Activated naive CD4-positive, alpha-beta T cell treated with anti-CD3 and anti-CD28 coated beads, Interleukin-2, amount 10 ng/mL, durations not matched to agents 7 days and 5 days (primary cell): ENCODE results near the gene PILRA.
"Not testable (repeated sequence)": the region's sequence is repeated elsewhere in the genome, so short reads cannot be mapped to it uniquely, and the experiment has no call there.

Experiments used
- CTCF ChIA-PET: fragments of 350-600 bp; sonication (Branson Sonifier 250); formaldehyde crosslinking; loops from one replicate; lab custom pipeline; 2021; ENCODE audit warnings: antibody characterized with exemption; lab: Charles Lee
- DNase-seq: peaks from one replicate; pipeline ENCODE4 v3.0.0-alpha.2; 2020
- H3K27ac Mint-ChIP-seq: one replicate; pipeline ENCODE4 v1.8.0; 2021; ENCODE audit warnings: mild to moderate bottlenecking, moderate library complexity, mixed read lengths
- H3K27me3 Mint-ChIP-seq: one replicate; pipeline ENCODE4 v1.8.0; 2021; ENCODE audit warnings: mild to moderate bottlenecking, mixed read lengths
- H3K36me3 Mint-ChIP-seq: one replicate; pipeline ENCODE4 v1.8.0; 2021; ENCODE audit warnings: mixed read lengths
- H3K4me1 Mint-ChIP-seq: one replicate; pipeline ENCODE4 v1.8.0; 2021; ENCODE audit warnings: mixed read lengths
- H3K4me3 Mint-ChIP-seq: one replicate; pipeline ENCODE4 v1.8.0; 2021; ENCODE audit warnings: mild to moderate bottlenecking, moderate library complexity, mixed read lengths
- H3K9me3 Mint-ChIP-seq: one replicate; pipeline ENCODE4 v1.8.0; 2021; ENCODE audit warnings: mixed read lengths

The PILRA gene

GRCh38 chr7:100433276-100433591 lies 59.9 kb downstream of the PILRA start:
- peaks cover 58% of the 10 kb centered on the region for H3K4me1 Mint-ChIP-seq
- H3K9me3 Mint-ChIP-seq: no peaks in the 10 kb centered on the region
- DNase-seq: no peak
- CTCF ChIA-PET: interaction anchor here (0.9 kb wide), 1 partner anchor 50 kb away, joined by 4 read pairs; no protein-coding TSS in a partner anchor
- H3K27ac Mint-ChIP-seq: peak overlapping the region; percentile 94
- peaks cover 14% of the 10 kb centered on the region for H3K27me3 Mint-ChIP-seq
- H3K4me3 Mint-ChIP-seq: peak overlapping the region; percentile 88
- peaks cover 56% of the 10 kb centered on the region for H3K36me3 Mint-ChIP-seq

GRCh38 chr7:100433592-100434296 lies 60.5 kb downstream of the PILRA start:
- CTCF ChIA-PET: interaction anchor here (0.9 to 1.3 kb wide), 2 partner anchors 49 to 126 kb away, joined by 4 read pairs; no protein-coding TSS in a partner anchor
- peaks cover 59% of the 10 kb centered on the region for H3K4me1 Mint-ChIP-seq
- DNase-seq: no peak
- peak overlapping the region; percentile 94 for H3K27ac Mint-ChIP-seq
- peaks cover 55% of the 10 kb centered on the region for H3K36me3 Mint-ChIP-seq
- no peaks in the 10 kb centered on the region for H3K9me3 Mint-ChIP-seq
- peak overlapping the region; percentile 88 for H3K4me3 Mint-ChIP-seq
- H3K27me3 Mint-ChIP-seq: peaks cover 9% of the 10 kb centered on the region

- Mint-ChIP-seq H3K9me3 (no peaks in the 10 kb centered on the region), H3K27me3 (peaks cover 3% of the 10 kb centered on the region), H3K4me1 (peaks cover 58% of the 10 kb centered on the region), H3K36me3 (peaks cover 51% of the 10 kb centered on the region), H3K4me3 (peak overlapping the region; percentile 88), H3K27ac (peak overlapping the region; percentile 94)
- CTCF ChIA-PET: interaction anchor here (0.8 to 1.3 kb wide), 3 partner anchors 21 to 126 kb away, joined by 3 to 4 read pairs (median 4); no protein-coding TSS in a partner anchor
- DNase-seq: no peak
These were observed 61.2 kb downstream of the PILRA start for GRCh38 chr7:100434297-100435144.

- DNase-seq: peak; percentile 68
- peaks cover 52% of the 10 kb centered on the region for H3K4me1 Mint-ChIP-seq
- H3K27ac Mint-ChIP-seq: peak overlapping the region; percentile 98
- H3K27me3 Mint-ChIP-seq: no peaks in the 10 kb centered on the region
- H3K4me3 Mint-ChIP-seq: peak overlapping the region; percentile 88
- peaks cover 44% of the 10 kb centered on the region for H3K36me3 Mint-ChIP-seq
- no peaks in the 10 kb centered on the region for H3K9me3 Mint-ChIP-seq
- CTCF ChIA-PET: interaction anchor here (1.3 to 2.6 kb wide), 2 partner anchors 15 to 124 kb away, joined by 4 to 11 read pairs; no protein-coding TSS in a partner anchor
These were observed 62.4 kb downstream of the PILRA start for GRCh38 chr7:100435401-100436304.

- Mint-ChIP-seq H3K27ac (peak overlapping the region; percentile 98), H3K27me3 (no peaks in the 10 kb centered on the region), H3K4me3 (peak overlapping the region; percentile 21), H3K9me3 (no peaks in the 10 kb centered on the region), H3K36me3 (peaks cover 34% of the 10 kb centered on the region), H3K4me1 (peaks cover 34% of the 10 kb centered on the region)
- CTCF ChIA-PET: interaction anchor here (0.9 to 2.6 kb wide), 2 partner anchors 13 to 254 kb away, joined by 4 to 11 read pairs; no protein-coding TSS in a partner anchor
- no peak for DNase-seq
These were observed 64.1 kb downstream of the PILRA start for GRCh38 chr7:100437150-100438100.

GRCh38 chr7:100438172-100438571 lies 64.9 kb downstream of the PILRA start:
- Mint-ChIP-seq H3K4me3 (no peak overlapping the region), H3K9me3 (no peaks in the 10 kb centered on the region), H3K4me1 (peaks cover 31% of the 10 kb centered on the region), H3K27ac (no peak overlapping the region), H3K27me3 (no peaks in the 10 kb centered on the region), H3K36me3 (peaks cover 27% of the 10 kb centered on the region)
- no peak for DNase-seq
- CTCF ChIA-PET: interaction anchor here (2.6 kb wide), 1 partner anchor 12 kb away, joined by 11 read pairs; no protein-coding TSS in a partner anchor

GRCh38 chr7:100438731-100439130 lies 65.4 kb downstream of the PILRA start:
- H3K4me3 Mint-ChIP-seq, DNase-seq, H3K9me3 Mint-ChIP-seq, H3K27me3 Mint-ChIP-seq, H3K27ac Mint-ChIP-seq: not testable (repeated sequence)
- CTCF ChIA-PET: interaction anchor here (0.7 kb wide), 1 partner anchor 30 kb away, joined by 3 read pairs; no protein-coding TSS in a partner anchor
- H3K4me1 Mint-ChIP-seq: peaks cover 27% of the 10 kb centered on the region
- peaks cover 21% of the 10 kb centered on the region for H3K36me3 Mint-ChIP-seq

GRCh38 chr7:100439244-100439643 lies 66.0 kb downstream of the PILRA start:
- H3K27ac Mint-ChIP-seq, H3K9me3 Mint-ChIP-seq, DNase-seq, H3K27me3 Mint-ChIP-seq, H3K4me3 Mint-ChIP-seq: not testable (repeated sequence)
- Mint-ChIP-seq H3K36me3 (peaks cover 16% of the 10 kb centered on the region), H3K4me1 (peaks cover 24% of the 10 kb centered on the region)
- CTCF ChIA-PET: interaction anchor here (0.7 to 0.9 kb wide), 2 partner anchors 11 to 30 kb away, joined by 3 read pairs; no protein-coding TSS in a partner anchor

GRCh38 chr7:100441641-100442535 lies 68.6 kb downstream of the PILRA start:
- H3K36me3 Mint-ChIP-seq: no peaks in the 10 kb centered on the region
- CTCF ChIA-PET: no interaction called here
- no peak overlapping the region for H3K27ac Mint-ChIP-seq
- H3K9me3 Mint-ChIP-seq: no peaks in the 10 kb centered on the region
- DNase-seq: no peak
- no peaks in the 10 kb centered on the region for H3K27me3 Mint-ChIP-seq
- peaks cover 31% of the 10 kb centered on the region for H3K4me1 Mint-ChIP-seq
- H3K4me3 Mint-ChIP-seq: no peak overlapping the region

GRCh38 chr7:100443096-100443840 lies 70.0 kb downstream of the PILRA start:
- Mint-ChIP-seq H3K27ac (peak overlapping the region; percentile 81), H3K9me3 (no peaks in the 10 kb centered on the region), H3K4me3 (no peak overlapping the region), H3K4me1 (peaks cover 30% of the 10 kb centered on the region), H3K36me3 (no peaks in the 10 kb centered on the region), H3K27me3 (no peaks in the 10 kb centered on the region)
- CTCF ChIA-PET: no interaction called here
- DNase-seq: no peak
